ENCODE measurements around the gene TTC7B.

Gene TTC7B

DNA sequence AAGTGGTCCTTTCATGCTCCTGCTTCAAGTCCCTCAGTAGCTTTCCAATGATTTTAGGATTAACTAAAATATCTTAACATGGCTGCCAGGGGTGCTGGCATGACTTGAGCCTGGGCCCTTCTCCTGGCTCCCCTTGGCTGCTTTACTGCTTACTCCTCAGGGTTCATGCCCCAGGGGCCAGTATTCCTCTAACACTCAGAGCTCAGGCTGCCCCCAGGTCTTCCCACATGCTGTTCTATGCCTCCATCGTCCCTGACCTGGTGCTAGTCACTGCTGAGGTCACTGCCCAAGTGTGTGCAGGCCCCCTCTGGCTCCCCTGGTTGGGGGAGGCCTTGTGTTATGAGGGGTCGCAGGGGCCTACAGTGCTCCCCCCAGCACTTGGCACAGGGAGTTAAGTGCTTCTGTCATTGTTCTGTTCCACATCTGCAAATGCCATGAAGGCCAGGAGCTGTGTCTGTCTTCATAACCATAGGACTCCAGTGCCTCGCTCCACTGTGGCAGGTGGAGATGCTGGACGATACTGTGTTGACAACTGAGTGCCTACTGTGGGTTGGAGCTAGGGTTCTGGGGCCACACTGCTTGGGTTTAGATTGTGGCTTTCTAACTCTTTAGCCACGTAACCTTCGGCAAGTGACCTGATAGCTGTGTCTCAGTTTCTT is 228.8 kb downstream of the TTC7B start:
- no peak for TF ChIP-seq POLR2A (IDR thresholded peaks at IDR 0.05; ENCODE audit: low read depth, low read length)
- DNase-seq (ENCODE audit: insufficient read length, low spot score) (no peak), FAIRE-seq (no peak)

GRCh38 chr14:90585106-90585505 is 231.1 kb downstream of the TTC7B start:
- FAIRE-seq (no peak), DNase-seq (ENCODE audit: insufficient read length, low spot score) (no peak)
- TF ChIP-seq POLR2A (IDR thresholded peaks at IDR 0.05; ENCODE audit: low read depth, low read length): no peak

DNA sequence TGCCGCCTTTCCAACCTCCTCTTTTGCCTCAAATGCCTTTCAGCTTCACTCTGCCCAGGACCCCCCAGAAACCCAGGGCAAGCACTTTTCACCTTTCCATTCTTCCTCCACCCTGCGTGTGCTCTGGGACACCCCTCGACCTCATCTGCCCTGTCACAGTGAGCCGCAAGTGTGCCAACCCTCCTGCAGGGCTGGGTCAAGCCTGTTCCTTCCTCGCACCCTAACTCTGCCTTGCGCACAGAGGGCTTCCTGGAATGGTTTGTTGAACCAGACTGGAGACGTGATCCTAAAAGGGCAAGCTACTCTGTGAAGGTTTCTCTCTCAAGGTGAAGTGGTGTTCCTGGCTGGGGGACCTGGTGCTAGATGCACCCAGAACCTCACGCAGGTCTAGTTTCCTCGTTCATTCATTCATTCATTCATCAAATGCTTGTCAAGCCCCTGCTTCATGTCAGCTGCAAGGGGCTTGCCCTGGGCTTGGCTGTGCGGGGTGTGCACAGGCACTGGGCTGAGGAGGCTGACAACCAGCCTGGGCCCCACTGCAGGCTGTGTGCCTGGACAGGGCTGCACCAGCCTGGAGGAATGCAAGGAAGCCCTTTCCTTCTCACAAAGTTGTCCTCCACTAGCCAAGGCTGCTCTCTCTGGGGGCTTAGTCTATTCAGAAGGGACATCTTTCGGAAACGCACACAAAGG is 232.2 kb downstream of the TTC7B start:
- no peak for TF ChIP-seq POLR2A (IDR thresholded peaks at IDR 0.05; ENCODE audit: low read depth, low read length)
- FAIRE-seq (no peak), DNase-seq (ENCODE audit: insufficient read length, low spot score) (no peak)

GRCh38 chr14:90583427-90583826 is 232.8 kb downstream of the TTC7B start:
- FAIRE-seq (no peak), DNase-seq (ENCODE audit: insufficient read length, low spot score) (no peak)
- no peak for TF ChIP-seq POLR2A (IDR thresholded peaks at IDR 0.05; ENCODE audit: low read depth, low read length)

- no peak for TF ChIP-seq POLR2A (IDR thresholded peaks at IDR 0.05; ENCODE audit: low read depth, low read length)
- no peak for DNase-seq (ENCODE audit: insufficient read length, low spot score)
Observed at GRCh38 chr14:90582166-90582565, 234.1 kb downstream of the TTC7B start.

GRCh38 chr14:90581745-90582144 is 234.5 kb downstream of the TTC7B start:
- DNase-seq (ENCODE audit: insufficient read length, low spot score) (no peak), FAIRE-seq (no peak)
- TF ChIP-seq POLR2A (IDR thresholded peaks at IDR 0.05; ENCODE audit: low read depth, low read length): no peak

More at GRCh38 chr14:90582166-90582565, 234.1 kb downstream of the TTC7B start:
- FAIRE-seq: no peak

GRCh38 chr14:90580377-90581335 is 235.6 kb downstream of the TTC7B start:
- no peak for DNase-seq (ENCODE audit: insufficient read length, low spot score)
- FAIRE-seq: no peak
- TF ChIP-seq POLR2A (IDR thresholded peaks at IDR 0.05; ENCODE audit: low read depth, low read length): no peak

- DNase-seq (ENCODE audit: insufficient read length, low spot score) (no peak), FAIRE-seq (no peak)
- TF ChIP-seq POLR2A (IDR thresholded peaks at IDR 0.05; ENCODE audit: low read depth, low read length): no peak
Observed at GRCh38 chr14:90579816-90580215, 236.4 kb downstream of the TTC7B start.

- DNase-seq (ENCODE audit: insufficient read length, low spot score): no peak
- FAIRE-seq: no peak
- no peak for TF ChIP-seq POLR2A (IDR thresholded peaks at IDR 0.05; ENCODE audit: low read depth, low read length)
Observed at GRCh38 chr14:90579088-90579487, 237.1 kb downstream of the TTC7B start.

DNA sequence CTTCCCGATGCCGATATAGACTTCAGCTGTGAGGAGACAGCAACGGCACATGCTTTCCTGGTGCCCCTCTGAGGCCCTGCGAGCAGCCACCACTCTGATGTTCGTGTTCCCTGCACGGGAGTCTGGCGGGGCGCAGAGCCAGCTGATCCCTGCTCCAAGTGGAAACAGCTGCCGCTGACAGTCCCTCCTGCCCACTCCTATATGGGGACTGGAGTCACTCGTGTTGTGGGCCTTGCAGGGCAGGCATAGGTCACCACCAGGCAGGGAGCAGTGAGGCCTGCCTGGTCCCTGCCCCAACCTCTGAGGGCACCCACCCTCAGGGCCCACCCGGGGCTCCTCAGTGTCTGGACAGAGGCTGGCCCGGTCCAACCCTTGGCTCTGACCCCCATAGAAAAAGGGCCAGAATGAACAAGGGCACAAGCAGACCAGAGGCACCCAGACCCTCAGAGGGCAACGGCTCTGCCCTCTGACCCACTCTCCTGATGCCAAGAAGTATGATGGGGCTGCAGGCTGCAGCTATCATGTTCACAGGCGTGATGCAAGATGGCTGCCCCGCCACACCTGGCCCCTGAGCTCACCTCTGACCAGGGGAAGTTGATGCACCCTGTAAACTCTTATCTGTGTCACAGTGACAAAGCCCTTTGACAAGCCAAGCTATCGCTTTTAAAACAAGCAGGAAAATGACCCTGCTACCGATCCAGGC is 237.8 kb downstream of the TTC7B start:
- DNase-seq (ENCODE audit: insufficient read length, low spot score) (no peak), FAIRE-seq (no peak)
- TF ChIP-seq POLR2A (IDR thresholded peaks at IDR 0.05; ENCODE audit: low read depth, low read length): no peak

- no peak for FAIRE-seq
Observed at GRCh38 chr14:90577661-90578282, 238.5 kb downstream of the TTC7B start.

DNA sequence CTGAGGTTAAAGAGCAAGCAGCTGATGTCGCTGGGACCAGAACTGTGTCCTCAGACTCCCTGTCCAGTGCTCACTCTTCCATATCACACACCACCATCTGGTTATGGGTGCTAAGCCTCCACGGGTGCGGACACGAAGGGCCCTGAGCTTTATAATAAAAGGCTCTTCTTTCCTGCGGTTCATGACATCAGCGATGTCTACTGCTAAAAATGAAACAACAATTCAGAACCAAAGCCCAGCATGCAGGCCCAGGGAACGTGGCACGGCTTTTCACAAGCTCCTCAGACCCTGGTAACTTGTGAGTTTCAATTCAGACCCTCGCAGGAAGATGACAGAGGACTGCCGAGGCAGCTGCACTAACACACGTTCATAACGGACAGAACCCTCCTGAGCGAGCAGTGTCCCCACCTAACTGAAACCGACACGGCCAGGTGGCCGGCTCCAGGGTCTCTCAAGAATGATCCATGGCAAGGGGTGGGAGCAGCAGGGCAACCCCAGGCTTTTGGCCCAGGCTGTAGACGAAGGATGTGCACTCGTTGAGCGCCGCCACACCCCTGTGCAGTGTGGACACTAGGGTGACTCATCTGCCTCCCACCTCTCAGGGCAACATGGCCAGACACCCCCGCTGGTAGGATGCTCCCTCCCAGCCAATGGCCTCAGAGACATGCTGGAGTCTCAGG is 239.1 kb downstream of the TTC7B start:
- FAIRE-seq (no peak), DNase-seq (ENCODE audit: insufficient read length, low spot score) (no peak)
- no peak for TF ChIP-seq POLR2A (IDR thresholded peaks at IDR 0.05; ENCODE audit: low read depth, low read length)

More at GRCh38 chr14:90577661-90578282, 238.5 kb downstream of the TTC7B start:
- no peak for DNase-seq (ENCODE audit: insufficient read length, low spot score)
- TF ChIP-seq POLR2A (IDR thresholded peaks at IDR 0.05; ENCODE audit: low read depth, low read length): no peak

- no peak for DNase-seq (ENCODE audit: insufficient read length, low spot score)
- no peak for FAIRE-seq
- no peak for TF ChIP-seq POLR2A (IDR thresholded peaks at IDR 0.05; ENCODE audit: low read depth, low read length)
Observed at GRCh38 chr14:90576581-90576980, 239.6 kb downstream of the TTC7B start.

Data from H54 (cell line).